HFFc6 (cell line): ENCODE data around the gene SNED1. TPM values are rescaled to one million over a fixed set of nuclear protein-coding genes. Genes with fewer than 3 reads are reported as not detected.

Source experiments
- DNase-seq: peaks from one replicate; pipeline ENCODE4 v3.0.0-alpha.2; 2018
- H3K27ac Mint-ChIP-seq: 2 replicates; pipeline ENCODE4 v1.8.0; 2020; ENCODE audit warnings: mild to moderate bottlenecking, mixed read lengths
- H3K27me3 Mint-ChIP-seq: 2 replicates; pipeline ENCODE4 v1.8.0; 2021; ENCODE audit warnings: mild to moderate bottlenecking, moderate library complexity, mixed read lengths; ENCODE audit not compliant: insufficient read depth
- H3K36me3 Mint-ChIP-seq: 2 replicates; pipeline ENCODE4 v1.8.0; 2021; ENCODE audit warnings: low read depth, mixed read lengths
- H3K4me1 Mint-ChIP-seq: 2 replicates; pipeline ENCODE4 v1.8.0; 2020; ENCODE audit warnings: low read depth, mixed read lengths
- H3K4me3 Mint-ChIP-seq: 2 replicates; pipeline ENCODE4 v1.8.0; 2020; ENCODE audit warnings: mild to moderate bottlenecking, moderate library complexity, mixed read lengths
- H3K9me3 Mint-ChIP-seq: 2 replicates; pipeline ENCODE4 v1.8.0; 2020; ENCODE audit warnings: mild to moderate bottlenecking, mixed read lengths
- CTCF ChIP-seq: fragments of 200-600 bp; sonication (generic); IDR thresholded peaks from 2 replicates; pipeline ENCODE4 v1.5.0; 2021; ENCODE audit warnings: antibody characterized with exemption, mild to moderate bottlenecking
- total RNA-seq, 6 experiments: library from RNA; stranded (reverse); fragmentation: NEBNext Ultra II Directional; extraction: Animal tissue kit (Norgen Biotek cat#: 25700); gene quantifications; 2 replicates in 1 of 6; 3 replicates in 5 of 6; pipeline ENCODE4 v1.2.3, GENCODE V29; 2021

The SNED1 gene
- total RNA-seq, 6 experiments from 2014 or later: 1.2 to 2.1 (median 1.6) TPM

GRCh38 chr2:240998995-240999791 is 775 bp downstream of the SNED1 start:
- DNase-seq: no peak
- peaks cover 10% of the 10 kb centered on the region for H3K9me3 Mint-ChIP-seq
- no peak for TF ChIP-seq CTCF
- no peak overlapping the region for H3K27ac Mint-ChIP-seq
- H3K36me3 Mint-ChIP-seq: peaks cover 8% of the 10 kb centered on the region
- no peaks in the 10 kb centered on the region for H3K4me1 Mint-ChIP-seq
- H3K27me3 Mint-ChIP-seq: peaks cover 2% of the 10 kb centered on the region; the same call in 1 of the 2 replicates
- no peak overlapping the region for H3K4me3 Mint-ChIP-seq

- Mint-ChIP-seq H3K27me3 (peaks cover 2% of the 10 kb centered on the region; the same call in 1 of the 2 replicates), H3K27ac (no peak overlapping the region), H3K36me3 (peaks cover 9% of the 10 kb centered on the region), H3K4me3 (no peak overlapping the region), H3K9me3 (peaks cover 18% of the 10 kb centered on the region), H3K4me1 (no peaks in the 10 kb centered on the region)
- TF ChIP-seq CTCF: no peak
- no peak for DNase-seq
Observed at GRCh38 chr2:240999873-241000541, 1.6 kb downstream of the SNED1 start.

GRCh38 chr2:241000831-241001321 is 2.5 kb downstream of the SNED1 start:
- Mint-ChIP-seq H3K27ac (no peak overlapping the region), H3K4me3 (no peak overlapping the region), H3K4me1 (no peaks in the 10 kb centered on the region), H3K36me3 (peaks cover 16% of the 10 kb centered on the region), H3K27me3 (peaks cover 2% of the 10 kb centered on the region; the same call in 1 of the 2 replicates), H3K9me3 (peaks cover 27% of the 10 kb centered on the region)
- DNase-seq: no peak
- TF ChIP-seq CTCF: no peak

GRCh38 chr2:241001413-241002274 is 3.2 kb downstream of the SNED1 start:
- H3K27me3 Mint-ChIP-seq: peaks cover 6% of the 10 kb centered on the region
- no peak for TF ChIP-seq CTCF

More at GRCh38 chr2:241001413-241002274, 3.2 kb downstream of the SNED1 start:
- no peak for DNase-seq
- Mint-ChIP-seq H3K9me3 (peaks cover 31% of the 10 kb centered on the region), H3K4me3 (no peak overlapping the region), H3K4me1 (no peaks in the 10 kb centered on the region), H3K36me3 (peaks cover 20% of the 10 kb centered on the region), H3K27ac (no peak overlapping the region)
